ENCODE results near the gene SLC4A3.
"Not testable (repeated sequence)": the region's sequence is repeated elsewhere in the genome, so short reads cannot be mapped to it uniquely, and the experiment has no call there.

Gene SLC4A3

GRCh38 chr2:219648963-219649362, 21.5 kb downstream of the SLC4A3 start:
- DNase-seq = no peak

DNA sequence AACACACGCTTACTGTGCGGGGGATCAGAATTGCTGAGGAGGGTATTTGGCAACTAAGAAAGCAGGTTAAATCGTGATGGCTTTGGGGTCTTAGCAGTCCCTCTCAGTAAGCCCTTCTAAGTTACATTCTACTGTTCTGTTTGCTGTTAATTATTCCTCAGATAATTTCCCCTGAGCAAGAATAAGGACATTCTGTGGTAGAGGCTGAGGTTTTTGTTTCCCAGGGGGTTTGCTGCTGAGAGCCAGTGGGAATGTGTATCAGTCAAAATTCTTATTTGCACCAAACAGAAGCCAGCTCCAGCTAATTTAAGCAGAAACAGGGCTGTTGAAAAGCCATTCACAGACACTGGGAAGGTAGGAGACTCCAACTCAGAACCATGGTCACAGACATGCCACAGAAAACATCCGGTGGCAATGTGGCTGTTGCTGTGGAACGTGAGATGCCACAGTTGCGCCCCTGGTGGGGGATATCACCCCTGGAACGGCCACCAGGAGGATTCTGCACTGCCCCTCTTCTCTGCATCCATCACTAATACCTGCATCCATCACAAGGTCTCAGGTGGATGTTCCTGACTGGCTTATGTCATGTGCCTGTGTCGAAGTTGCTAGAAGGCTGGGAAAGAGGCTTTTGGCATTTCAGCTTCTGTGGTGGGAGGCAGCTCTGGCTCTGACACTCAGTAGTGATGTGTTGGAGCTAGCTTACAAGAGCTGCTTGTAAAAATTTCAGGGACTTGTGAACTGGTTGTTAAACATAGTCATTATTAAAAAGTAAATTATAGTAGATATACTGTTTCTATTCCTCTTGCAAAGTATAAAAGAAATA, 23.2 kb downstream of the SLC4A3 start:
- DNase-seq = no peak

DNA sequence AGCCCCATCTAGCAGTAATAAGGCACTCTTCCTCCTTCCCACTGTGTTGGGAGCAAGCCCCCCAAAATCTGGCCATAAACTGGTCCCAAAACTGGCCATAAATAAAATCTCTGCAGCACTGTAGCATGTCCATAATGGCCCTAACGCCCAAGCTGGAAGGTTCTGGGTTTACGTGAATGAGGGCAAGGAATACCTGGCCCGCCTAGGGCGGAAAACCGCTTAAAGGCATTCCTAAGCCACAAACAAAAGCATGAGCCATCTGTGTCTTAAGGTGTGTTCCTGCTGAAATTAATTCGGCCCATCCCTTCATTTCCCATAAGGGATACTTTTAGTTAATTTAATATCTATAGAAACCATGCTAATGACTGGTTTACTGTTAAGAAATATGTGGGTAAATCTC, 24.2 kb downstream of the SLC4A3 start:
- not testable (repeated sequence) for DNase-seq

DNA sequence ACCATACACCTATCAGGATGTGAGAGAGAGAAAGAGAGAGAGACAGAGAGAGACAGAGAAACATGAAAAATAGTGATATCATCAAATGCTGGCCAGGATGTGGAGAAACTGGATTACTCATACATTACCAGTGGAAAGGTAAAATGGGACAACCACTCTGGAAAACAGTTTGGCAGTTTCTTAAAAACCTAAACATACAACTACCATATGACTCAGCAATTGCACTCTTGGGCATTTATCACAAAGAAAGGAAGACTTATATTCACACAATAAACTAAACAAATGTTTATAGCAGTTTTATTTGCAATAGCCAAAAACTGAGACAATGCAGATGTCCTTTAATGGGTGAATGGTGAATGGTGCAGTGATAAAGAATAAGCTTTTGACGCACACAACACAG, 29.1 kb downstream of the SLC4A3 start:
- no peak for DNase-seq

DNA sequence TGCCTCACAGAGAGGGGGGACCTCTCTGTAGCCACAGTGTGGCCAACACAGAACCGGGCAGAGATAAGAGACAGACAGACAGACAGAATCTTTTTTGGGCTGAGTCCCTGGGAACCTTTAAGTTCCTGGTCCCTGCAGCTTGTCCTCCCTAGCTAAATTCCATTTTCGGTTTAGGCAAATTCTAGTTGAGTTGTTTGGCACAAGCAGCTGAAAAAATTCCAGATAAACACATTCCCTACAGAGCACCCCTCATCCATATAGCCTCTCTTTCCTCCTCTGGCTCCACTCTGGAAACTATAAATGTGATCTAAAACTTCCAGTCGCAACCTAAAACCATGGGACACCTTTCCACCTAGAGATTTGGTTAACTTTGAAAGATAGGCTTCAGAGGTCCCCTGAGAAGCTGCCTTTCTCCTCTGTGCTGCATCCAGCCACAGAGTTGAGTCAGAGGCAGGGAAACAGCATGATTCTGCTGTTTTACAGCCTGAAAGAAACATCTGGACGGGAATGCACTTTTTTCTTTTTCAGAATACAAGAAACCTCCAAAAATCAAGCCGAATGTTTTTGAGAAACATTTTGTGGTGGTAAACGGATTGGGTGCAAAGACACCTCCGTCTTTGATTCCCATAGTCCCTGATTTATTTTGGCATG, 30.9 kb downstream of the SLC4A3 start:
- no peak for DNase-seq

GRCh38 chr2:219658874-219659273, 31.4 kb downstream of the SLC4A3 start:
- no peak for DNase-seq

GRCh38 chr2:219661197-219661954, 33.9 kb downstream of the SLC4A3 start:
- DNase-seq = no peak

DNA sequence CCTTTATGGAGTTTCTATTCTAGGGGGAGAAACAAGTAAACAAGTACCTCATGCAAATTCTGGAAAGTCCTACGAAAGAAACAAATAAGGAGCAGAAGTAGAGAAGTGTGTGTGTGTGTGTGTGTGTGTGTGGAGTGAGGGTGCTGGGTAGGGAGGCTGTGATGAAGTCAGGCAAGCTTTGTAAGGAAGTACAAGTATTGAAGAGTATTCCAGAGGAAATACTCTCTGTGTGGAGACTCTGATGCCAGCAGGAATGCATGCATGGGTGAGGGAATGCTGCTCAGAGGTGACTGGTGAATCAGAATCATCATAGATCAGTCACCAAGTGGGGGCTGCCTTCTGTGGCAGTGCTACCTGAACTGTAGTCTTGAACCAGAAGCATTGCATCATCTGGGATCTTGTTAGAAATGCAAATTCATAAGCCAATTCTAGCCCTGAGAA, 34.5 kb downstream of the SLC4A3 start:
- no peak for DNase-seq

- DNase-seq = no peak
Observed at GRCh38 chr2:219662566-219662965, 35.1 kb downstream of the SLC4A3 start.

GRCh38 chr2:219663116-219663762, 35.8 kb downstream of the SLC4A3 start:
- no peak for DNase-seq

- no peak for DNase-seq
Observed at GRCh38 chr2:219664041-219664440, 36.6 kb downstream of the SLC4A3 start.

DNA sequence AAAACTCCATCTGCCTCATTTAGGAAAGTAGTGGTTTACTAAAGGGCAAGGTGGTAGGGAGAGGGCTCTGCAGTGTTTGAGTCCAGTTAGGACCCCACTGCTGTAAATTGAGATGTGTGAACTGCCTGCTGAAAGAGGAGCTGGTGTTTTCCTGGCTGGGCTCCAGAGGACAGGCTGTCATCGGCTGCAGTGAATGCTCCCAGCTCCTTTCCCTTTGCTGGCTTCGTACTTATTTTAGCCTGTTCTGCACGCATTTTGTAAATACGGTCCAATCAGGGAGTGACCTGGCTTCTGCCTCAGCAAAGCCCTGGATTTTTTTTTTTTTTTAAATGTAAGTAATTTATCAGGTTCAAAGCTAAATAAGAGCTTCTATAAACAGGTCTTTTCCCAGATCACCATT, 37.5 kb downstream of the SLC4A3 start:
- no peak for DNase-seq

DNA sequence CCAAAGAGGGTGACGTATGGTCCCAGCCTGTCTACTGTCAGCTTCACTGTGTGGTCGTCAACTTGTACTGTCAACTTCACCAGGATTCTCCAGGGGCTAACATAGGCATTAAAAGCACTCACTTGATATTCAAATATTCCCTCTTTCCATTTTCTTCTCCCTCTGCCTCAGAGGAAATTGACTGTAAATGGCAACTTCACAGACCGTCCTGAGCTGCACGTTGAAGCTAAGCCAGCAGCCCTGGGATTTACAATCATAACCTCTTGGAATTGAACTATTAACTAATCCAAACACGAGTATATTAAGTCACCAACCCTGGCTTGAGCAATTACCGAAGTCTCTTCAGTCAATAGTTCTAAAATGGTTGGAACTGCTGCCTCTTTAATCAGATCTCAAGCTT, 38.5 kb downstream of the SLC4A3 start:
- DNase-seq = no peak

DNA sequence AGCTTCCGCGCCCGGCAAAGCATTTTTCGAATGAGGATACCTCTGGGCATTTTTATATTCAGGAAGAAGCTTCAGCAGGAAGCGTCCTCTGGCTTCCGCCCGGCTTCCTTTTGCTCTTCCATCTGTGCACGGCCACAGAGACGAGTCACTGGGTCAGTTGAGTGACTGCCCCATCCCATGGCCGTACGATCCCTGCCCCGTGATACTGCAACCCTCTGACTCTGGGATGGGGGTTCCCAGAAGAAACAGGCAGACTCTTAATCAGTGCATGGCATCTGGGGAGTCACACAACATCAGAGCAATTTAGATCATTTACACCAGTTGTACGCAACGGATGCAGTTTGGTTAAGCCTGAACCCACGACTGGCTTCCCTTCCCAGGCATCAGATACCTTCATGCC, 40.9 kb downstream of the SLC4A3 start:
- no peak for DNase-seq

DNA sequence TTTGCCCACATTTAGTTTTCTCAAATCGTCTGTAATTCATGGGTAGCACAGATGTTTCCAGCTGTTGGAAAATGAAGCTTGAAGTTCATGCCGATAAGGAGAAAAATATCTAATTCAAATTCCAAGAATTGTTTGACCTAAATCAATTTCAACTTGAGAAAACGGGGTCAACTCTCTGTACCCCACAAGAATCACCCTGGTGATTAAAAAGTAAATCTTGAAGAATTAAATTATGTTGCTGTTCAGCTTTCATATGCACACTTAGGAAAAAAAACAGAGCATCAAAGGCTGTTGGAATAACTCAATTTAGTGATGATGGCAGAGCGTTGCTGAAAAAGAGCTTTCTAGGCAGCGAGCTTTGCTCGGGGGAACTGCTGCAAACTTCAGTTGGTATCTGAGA, 43.0 kb downstream of the SLC4A3 start:
- no peak for DNase-seq

GRCh38 chr2:219671279-219671678, 43.8 kb downstream of the SLC4A3 start:
- no peak for DNase-seq

DNA sequence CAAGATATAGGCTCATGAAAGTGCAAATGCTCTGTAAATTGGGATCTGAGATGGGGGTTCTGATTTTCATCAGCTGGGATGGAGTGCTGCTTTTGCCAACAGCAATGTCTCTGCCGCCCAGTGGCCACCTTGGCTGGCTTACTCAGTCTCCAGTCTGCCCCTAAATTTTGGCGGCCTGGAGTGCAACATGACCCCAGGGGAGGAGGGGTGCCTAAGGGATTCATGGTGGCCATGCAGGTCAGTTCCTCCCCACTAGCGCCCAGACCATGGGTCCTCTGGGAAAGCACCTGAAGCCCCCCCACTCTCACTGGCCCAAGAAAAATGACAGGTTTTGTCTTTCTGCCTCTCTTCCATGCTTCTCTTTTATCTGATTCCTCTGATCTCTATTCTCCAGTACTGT, 45.0 kb downstream of the SLC4A3 start:
- DNase-seq = no peak

- no peak for DNase-seq
Observed at GRCh38 chr2:219675221-219675620, 47.8 kb downstream of the SLC4A3 start.

- DNase-seq = no peak
Observed at GRCh38 chr2:219676586-219676985, 49.2 kb downstream of the SLC4A3 start.

- no peak for DNase-seq
Observed at GRCh38 chr2:219679041-219679440, 51.6 kb downstream of the SLC4A3 start.

- DNase-seq = no peak
Observed at GRCh38 chr2:219679571-219679970, 52.1 kb downstream of the SLC4A3 start.

DNA sequence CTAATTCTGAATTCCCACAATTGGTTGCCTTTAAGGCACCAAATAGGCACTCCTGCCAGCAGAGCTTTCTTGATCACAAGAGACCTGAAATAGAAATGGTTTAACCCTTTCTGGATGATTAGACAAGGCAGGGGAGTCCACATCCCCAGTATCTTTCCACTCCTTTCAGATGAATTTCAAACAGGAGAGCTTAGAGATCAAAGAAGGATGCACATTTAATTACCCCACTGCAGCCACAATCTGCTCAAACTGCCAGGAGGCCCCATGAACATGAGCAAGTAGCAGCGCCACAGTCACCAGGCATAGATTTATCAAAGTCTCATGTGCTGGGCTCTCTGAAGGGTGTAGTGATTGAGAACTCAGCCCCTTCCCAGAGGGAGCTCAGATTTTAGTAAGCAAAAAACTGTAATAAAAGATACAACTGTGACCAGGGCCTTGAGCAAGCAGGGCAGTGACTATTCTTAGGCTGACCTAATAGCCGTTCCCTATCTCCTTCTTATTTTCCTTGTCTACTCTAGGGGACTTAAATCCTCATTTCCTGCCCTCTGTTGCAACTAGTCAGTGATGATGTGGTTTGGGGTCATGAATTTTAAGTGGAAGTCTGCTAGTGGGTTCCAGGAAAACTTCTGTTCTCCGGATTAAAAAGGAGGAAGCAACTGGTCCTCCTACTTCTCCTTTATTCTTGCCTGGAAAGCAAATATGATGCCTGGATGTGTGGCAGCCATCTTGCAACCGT, 53.7 kb downstream of the SLC4A3 start:
- no peak for DNase-seq

Measured in hippocampal formation (tissue), 2 donors.